GM12801 (cell line): ENCODE results near the gene OR6K2.

Source experiments
- CTCF ChIP-seq: IDR thresholded peaks from one replicate; pipeline ENCODE4 v1.5.1; 2011; ENCODE audit warnings: control low read depth; ENCODE audit not compliant: insufficient read length; ENCODE audit errors: extremely low read depth

The OR6K2 gene

GRCh38 chr1:158720620-158721019 lies 20.2 kb upstream of the OR6K2 start, which contains the start of gene OR6K3:
Gene OR6K3, minus strand, starts transcription at chr1:158720720. Its CDS starts 2,605 bp downstream, at chr1:158718115.
- no peak for TF ChIP-seq CTCF

DNA sequence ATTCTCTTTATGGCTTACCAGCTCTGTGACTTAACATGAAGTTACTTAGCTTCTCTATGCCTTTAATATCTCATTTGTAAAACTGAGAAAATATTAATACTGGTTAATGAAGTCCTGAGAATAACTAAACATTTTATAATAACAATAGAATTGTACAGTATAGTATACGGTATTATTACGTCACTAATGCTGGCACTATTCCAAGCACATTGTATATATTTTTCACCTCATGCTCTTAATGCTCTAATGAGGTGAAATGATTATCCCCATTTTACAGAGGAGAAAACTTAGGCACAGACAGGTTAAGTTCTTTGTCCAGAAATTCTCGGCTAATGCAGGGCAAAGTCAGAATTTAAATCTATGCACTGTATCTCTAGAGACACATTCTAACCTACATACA lies 19.2 kb upstream of the OR6K2 start:
- TF ChIP-seq CTCF = no peak

DNA sequence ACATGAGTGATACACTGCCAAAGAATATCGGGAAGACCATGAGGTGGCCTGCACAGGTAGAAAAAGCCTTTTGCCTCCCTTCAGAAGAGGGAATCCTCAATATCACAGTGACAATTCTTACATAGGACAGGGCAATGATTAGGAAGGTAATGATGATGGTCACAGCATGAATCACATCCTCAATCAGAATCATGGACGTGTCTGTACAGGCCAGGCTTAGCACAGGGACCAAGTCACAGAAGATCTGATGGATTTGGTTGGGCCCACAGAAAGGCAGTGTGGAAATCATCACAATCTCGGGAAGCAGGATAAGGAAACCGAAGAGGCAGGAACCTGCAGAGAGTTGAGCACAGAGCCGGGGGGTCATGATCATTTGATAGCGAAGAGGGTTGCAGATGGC lies 16.9 kb upstream of the OR6K2 start:
- no peak for TF ChIP-seq CTCF

GRCh38 chr1:158716335-158716734 lies 15.9 kb upstream of the OR6K2 start:
- TF ChIP-seq CTCF = no peak

DNA sequence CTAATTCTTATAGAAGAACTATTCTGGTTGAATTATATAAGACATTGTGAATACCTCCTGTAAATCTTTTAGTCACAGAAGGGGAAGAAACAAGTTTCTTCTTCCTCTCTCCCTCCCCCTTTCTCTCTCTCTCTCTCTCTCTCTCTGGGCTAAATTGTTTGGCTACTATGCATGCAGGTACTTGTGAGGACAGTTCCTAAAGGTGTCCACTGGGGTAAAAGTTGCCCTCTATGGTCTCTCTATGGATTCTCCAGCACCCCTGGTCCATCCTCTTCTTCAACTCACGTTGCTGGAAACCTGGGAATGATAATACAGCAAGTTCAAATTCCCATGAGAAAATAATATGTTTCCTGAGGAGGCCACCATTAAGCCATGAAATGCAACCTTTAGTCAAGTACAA lies 14.3 kb upstream of the OR6K2 start:
- no peak for TF ChIP-seq CTCF

- TF ChIP-seq CTCF = no peak
Measured at GRCh38 chr1:158711098-158711497, 10.6 kb upstream of the OR6K2 start.

DNA sequence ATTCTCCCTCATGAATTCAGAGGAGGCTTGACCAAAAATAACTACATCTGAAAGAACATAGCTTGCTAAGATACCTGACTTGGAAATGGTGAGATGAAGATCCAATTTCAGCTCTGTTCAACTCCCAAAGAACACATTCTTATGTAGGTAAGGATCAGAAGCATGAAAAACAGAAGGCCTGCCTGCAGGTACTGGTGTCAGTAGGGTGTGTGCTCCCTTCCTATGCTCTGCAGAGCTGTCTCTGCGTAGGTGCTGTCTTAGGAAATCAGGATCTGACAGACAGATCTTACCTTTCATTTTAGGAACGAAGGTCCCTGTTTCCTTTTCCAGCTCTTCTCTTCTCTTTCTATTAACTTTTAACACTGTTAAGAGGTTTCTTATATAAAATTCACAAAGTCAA lies 5.6 kb upstream of the OR6K2 start:
- TF ChIP-seq CTCF = no peak

DNA sequence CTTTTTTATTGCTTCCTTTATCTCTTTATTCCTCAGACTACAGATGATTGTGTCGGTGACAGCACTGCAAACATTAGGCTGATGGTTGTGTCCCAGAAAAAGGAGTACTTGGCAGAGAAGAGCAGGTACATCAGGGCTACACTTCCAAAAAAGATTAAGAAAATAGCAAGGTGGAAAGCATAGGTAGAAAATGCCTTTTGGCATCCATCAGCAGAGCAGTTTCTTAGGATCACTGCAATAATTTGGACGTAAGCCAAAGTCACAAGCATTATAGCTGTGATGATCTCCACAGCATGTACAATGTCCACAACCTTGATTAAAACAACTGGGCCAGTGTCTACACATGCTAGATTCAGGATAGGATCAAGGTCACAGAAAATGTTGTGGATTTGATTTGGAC lies 5.9 kb downstream of the OR6K2 start:
- no peak for TF ChIP-seq CTCF
